ENCODE data around the gene SYCP2. TPM values are rescaled to one million over a fixed set of nuclear protein-coding genes. Genes with fewer than 3 reads are reported as not detected.
A peak's percentile ranks its signal among the peaks of the same experiment; 100 is the strongest.

Gene SYCP2
- total and polyA plus RNA-seq, 2 donors from 2014 or later, result 2.1 to 3.0 TPM

- Histone ChIP-seq H3K27me3 (ENCODE audit: control insufficient read depth, insufficient read depth, low read length) (no peaks in the 10 kb centered on the region), H3K4me1 (ENCODE audit: control insufficient read depth in 2 of 3, insufficient read depth in 2 of 3, low read depth in 1 of 3, low read length in 3 of 3) (no peaks in the 10 kb centered on the region), H3K27ac (ENCODE audit: low read depth in 2 of 2, low read length in 2 of 2) (no peak overlapping the region), H3K9me3 (ENCODE audit: control insufficient read depth in 2 of 3, insufficient read depth in 1 of 3, low read length in 3 of 3) (no peaks in the 10 kb centered on the region), H3K36me3 (ENCODE audit: control insufficient read depth in 2 of 3, insufficient read depth in 3 of 3, low read length in 3 of 3) (no peaks in the 10 kb centered on the region), H3K9ac (ENCODE audit: low read length in 3 of 3) (no peak overlapping the region), H3K4me3 (ENCODE audit: low read length in 3 of 3) (no peak overlapping the region)
- TF ChIP-seq CTCF (IDR thresholded peaks at IDR 0.05; ENCODE audit: borderline replicate concordance, extremely low read depth, insufficient read depth), result no peak
- intact Hi-C loops (cut with DNase I), result no loop called here
- FAIRE-seq (no peak), DNase-seq (peak in 2 of 5 donors; percentile 4 to 24)
Measured at GRCh38 chr20:59866338-59866737, 67.1 kb downstream of the SYCP2 start.

GRCh38 chr20:59864726-59865125 lies 68.7 kb downstream of the SYCP2 start:
- no peak overlapping the region for H3K27ac ChIP-seq (ENCODE audit: low read depth in 2 of 2, low read length in 2 of 2)
- H3K9ac ChIP-seq (ENCODE audit: low read length in 3 of 3), result no peak overlapping the region
- no peak for FAIRE-seq
- DNase-seq, result no peak
- TF ChIP-seq CTCF (IDR thresholded peaks at IDR 0.05; ENCODE audit: borderline replicate concordance, extremely low read depth, insufficient read depth), result no peak
- H3K4me1 ChIP-seq (ENCODE audit: control insufficient read depth in 2 of 3, insufficient read depth in 2 of 3, low read depth in 1 of 3, low read length in 3 of 3), result no peaks in the 10 kb centered on the region
- no peaks in the 10 kb centered on the region for H3K36me3 ChIP-seq (ENCODE audit: control insufficient read depth in 2 of 3, insufficient read depth in 3 of 3, low read length in 3 of 3)
- no peak overlapping the region for H3K4me3 ChIP-seq (ENCODE audit: low read length in 3 of 3)
- intact Hi-C loops (cut with DNase I), result no loop called here
- H3K9me3 ChIP-seq (ENCODE audit: control insufficient read depth in 2 of 3, insufficient read depth in 1 of 3, low read length in 3 of 3), result no peaks in the 10 kb centered on the region
- no peaks in the 10 kb centered on the region for H3K27me3 ChIP-seq (ENCODE audit: control insufficient read depth, insufficient read depth, low read length)

GRCh38 chr20:59863058-59863457 lies 70.4 kb downstream of the SYCP2 start:
- no peak for FAIRE-seq
- H3K9ac ChIP-seq (ENCODE audit: low read length in 3 of 3), result no peak overlapping the region

More at GRCh38 chr20:59863058-59863457, 70.4 kb downstream of the SYCP2 start:
- no peak for DNase-seq
- no peaks in the 10 kb centered on the region for H3K4me1 ChIP-seq (ENCODE audit: control insufficient read depth in 2 of 3, insufficient read depth in 2 of 3, low read depth in 1 of 3, low read length in 3 of 3)
- intact Hi-C loops (cut with DNase I), result no loop called here
- no peaks in the 10 kb centered on the region for H3K36me3 ChIP-seq (ENCODE audit: control insufficient read depth in 2 of 3, insufficient read depth in 3 of 3, low read length in 3 of 3)
- H3K27me3 ChIP-seq (ENCODE audit: control insufficient read depth, insufficient read depth, low read length), result no peaks in the 10 kb centered on the region
- H3K27ac ChIP-seq (ENCODE audit: low read depth in 2 of 2, low read length in 2 of 2), result no peak overlapping the region
- no peak for TF ChIP-seq CTCF (IDR thresholded peaks at IDR 0.05; ENCODE audit: borderline replicate concordance, extremely low read depth, insufficient read depth)
- no peaks in the 10 kb centered on the region for H3K9me3 ChIP-seq (ENCODE audit: control insufficient read depth in 2 of 3, insufficient read depth in 1 of 3, low read length in 3 of 3)
- H3K4me3 ChIP-seq (ENCODE audit: low read length in 3 of 3), result no peak overlapping the region
